HCT116 (cell line): ENCODE measurements around the gene TSPAN15. TPM values are rescaled to one million over a fixed set of nuclear protein-coding genes. Genes with fewer than 3 reads are reported as not detected.

Experiments
- ATAC-seq: fragments of 200-7000 bp; cut with Tn5 transposase; 2 replicates; pipeline ENCODE4 v1.9.1; 2020; ENCODE audit warnings: mild to moderate bottlenecking, moderate library complexity
- BruUV-seq: library from RNA; stranded (reverse); fragments of 400-500 nt; replicated peaks from 2 replicates; lab custom pipeline; 2021; lab: Mats Ljungman, UMichigan
- CTCF ChIA-PET: fragments of 300-600 bp; sonication (Branson Sonifier 250); formaldehyde crosslinking; loops from one replicate; lab custom pipeline; 2021; ENCODE audit warnings: antibody characterized with exemption; lab: Charles Lee
- POLR2A ChIA-PET: fragments of 300-600, 350-600 bp; sonication (Branson Sonifier 250); formaldehyde crosslinking; loops from one replicate; lab custom pipeline; 2021; ENCODE audit warnings: antibody characterized with exemption; lab: Charles Lee
- RAD21 ChIA-PET, 2 experiments: fragments of 300-600 bp; sonication (Branson Sonifier 250); formaldehyde crosslinking; loops; one replicate each; lab custom pipeline; 2023; ENCODE audit warnings: low total read pairs in 2 of 2; ENCODE audit not compliant: uncharacterized antibody in 2 of 2, unreplicated experiment in 2 of 2, low non-redundant PET in 1 of 2; lab: Charles Lee
- DNase-seq: peaks from one replicate; pipeline ENCODE4 v3.0.0-alpha.2; 2010; ENCODE audit warnings: low read depth, low spot score
- H2AFZ ChIP-seq: fragments of 200-600 bp; shearing (Covaris generic), sonication (generic); 2 replicates; pipeline ENCODE4 v1.6.1; 2017; ENCODE audit warnings: low read depth, mixed run types, mixed read lengths, antibody characterized with exemption, low read length; ENCODE audit not compliant: poor library complexity, severe bottlenecking
- H3K27ac ChIP-seq: 2 replicates; pipeline ENCODE4 v1.5.1; 2012; ENCODE audit warnings: low read depth, low read length
- H3K27me3 ChIP-seq: fragments of 200-600 bp; sonication (generic); 2 replicates; pipeline ENCODE4 v1.6.1; 2016; ENCODE audit warnings: mixed run types, low read length, mixed read lengths; ENCODE audit not compliant: insufficient read depth
- H3K36me3 ChIP-seq, 2 experiments: fragments of 200-500 bp in 1 of 2; fragments of 200-600 bp in 1 of 2; sonication (Bioruptor generic) in 1 of 2; sonication (generic) in 1 of 2; 2 replicates each; pipeline versions ENCODE4 v1.5.1 to v1.6.1; 2014 to 2016; ENCODE audit warnings: low read length in 2 of 2, inconsistent platforms in 1 of 2, mixed read lengths in 1 of 2, mixed run types in 1 of 2; ENCODE audit not compliant: insufficient read depth in 2 of 2, control insufficient read depth in 1 of 2
- H3K4me1 ChIP-seq, 2 experiments: fragments of 200-600 bp in 1 of 2; sonication (generic) in 1 of 2; 2 replicates each; pipeline versions ENCODE4 v1.5.1 to v1.6.1; 2012 to 2017; ENCODE audit warnings: low read length in 2 of 2, inconsistent platforms in 1 of 2, mild to moderate bottlenecking in 1 of 2, mixed read lengths in 1 of 2, mixed run types in 1 of 2, moderate library complexity in 1 of 2; ENCODE audit not compliant: insufficient read depth in 2 of 2, control insufficient read depth in 1 of 2
- H3K4me2 ChIP-seq: fragments of 200-600 bp; sonication (generic); 2 replicates; pipeline ENCODE4 v1.6.1; 2017; ENCODE audit warnings: mixed run types, low read length, mixed read lengths
- H3K4me3 ChIP-seq, 2 experiments: fragments of 200-600 bp in 1 of 2; sonication (generic) in 1 of 2; replicated peaks in 1 of 2; 2 replicates each; pipeline ENCODE4 v1.5.1; 2011 to 2016; ENCODE audit warnings: low read length in 2 of 2, control low read depth in 1 of 2, low read depth in 1 of 2, mild to moderate bottlenecking in 1 of 2, mixed read lengths in 1 of 2, mixed run types in 1 of 2
- H3K79me2 ChIP-seq: fragments of 200-600 bp; sonication (generic); 2 replicates; pipeline ENCODE4 v1.6.1; 2017; ENCODE audit warnings: mild to moderate bottlenecking, mixed run types, low read length, moderate library complexity, mixed read lengths; ENCODE audit not compliant: insufficient read depth
- H3K9ac ChIP-seq: fragments of 200-600 bp; sonication (generic); 2 replicates; pipeline ENCODE4 v1.6.1; 2016; ENCODE audit warnings: low read length, mixed read lengths
- H3K9me2 ChIP-seq: fragments of 200-600 bp; sonication (generic), shearing (Covaris generic); 2 replicates; pipeline ENCODE4 v1.6.1; 2017; ENCODE audit warnings: mixed run types, mild to moderate bottlenecking, moderate library complexity; ENCODE audit not compliant: insufficient read depth
- H3K9me3 ChIP-seq, 2 experiments: fragments of 200-500 bp in 1 of 2; fragments of 200-600 bp in 1 of 2; sonication (Bioruptor generic) in 1 of 2; sonication (generic) in 1 of 2; 2 replicates each; pipeline ENCODE4 v1.6.1; 2014 to 2017; ENCODE audit warnings: low read length in 2 of 2, mixed read lengths in 2 of 2, inconsistent platforms in 1 of 2, low read depth in 1 of 2, mild to moderate bottlenecking in 1 of 2, mixed run types in 1 of 2, moderate library complexity in 1 of 2; ENCODE audit not compliant: control insufficient read depth in 1 of 2, insufficient read depth in 1 of 2
- H4K20me1 ChIP-seq: fragments of 200-600 bp; sonication (generic), shearing (Covaris generic); 2 replicates; pipeline ENCODE4 v1.6.1; 2017; ENCODE audit warnings: mixed run types, mild to moderate bottlenecking, moderate library complexity; ENCODE audit not compliant: insufficient read depth
- EGR1 ChIP-seq: IDR thresholded peaks from 2 replicates; pipeline ENCODE4 v1.6.1; 2012; ENCODE audit warnings: low read depth
- ELF1 ChIP-seq: IDR thresholded peaks from 2 replicates; pipeline ENCODE4 v1.6.1; 2012; ENCODE audit warnings: low read depth, borderline replicate concordance
- EZH2 ChIP-seq: fragments of 200-600 bp; sonication (generic); IDR thresholded peaks from 2 replicates; pipeline ENCODE4 v1.6.1; 2017; ENCODE audit warnings: antibody characterized with exemption, mixed run types
- EZH2phosphoT487 ChIP-seq: fragments of 200-600 bp; IDR thresholded peaks from 2 replicates; pipeline ENCODE4 v1.6.1; 2018; ENCODE audit warnings: antibody characterized with exemption, borderline replicate concordance
- FOSL1 ChIP-seq: IDR thresholded peaks from 2 replicates; pipeline ENCODE4 v1.6.1; 2012; ENCODE audit warnings: low read depth
- POLR2A ChIP-seq: IDR thresholded peaks from 2 replicates; pipeline ENCODE4 v1.7.0; 2011; ENCODE audit warnings: borderline replicate concordance; ENCODE audit not compliant: insufficient read depth, insufficient read length; ENCODE audit errors: extremely low read depth
- POLR2AphosphoS5 ChIP-seq: IDR thresholded peaks from 2 replicates; pipeline ENCODE4 v1.6.1; 2011; ENCODE audit warnings: mild to moderate bottlenecking, low read depth, low read length, moderate library complexity
- YY1 ChIP-seq: IDR thresholded peaks from 2 replicates; pipeline ENCODE4 v1.6.1; 2011; ENCODE audit warnings: low read length, low read depth, moderate library complexity, mild to moderate bottlenecking; ENCODE audit not compliant: insufficient replicate concordance; ENCODE audit errors: extremely low read depth
- ZNF274 ChIP-seq: fragments of 200-500 bp; sonication (Bioruptor generic); IDR thresholded peaks from 2 replicates; pipeline ENCODE4 v1.6.1; 2014; ENCODE audit warnings: mild to moderate bottlenecking, low read depth, low read length, inconsistent platforms
- intact Hi-C: fragments of 100-400 bp; cut with micrococcal nuclease; formaldehyde crosslinking; loops from 2 replicates; pipeline ENCODE4 v1.10.0; 2022
- total RNA-seq: library from RNA; stranded (reverse); gene quantifications from one replicate; pipeline ENCODE4 v1.2.1, GENCODE V29; 2021; ENCODE audit not compliant: unreplicated experiment
- TF ChIP-seq, protein P1 (sequence below), 3 experiments: fragments of 200-600 bp in 1 of 3; sonication (generic) in 1 of 3; IDR thresholded peaks in 2 of 3; conservative IDR thresholded peaks in 1 of 3; 2 replicates each; pipeline ENCODE4 v1.5.1; 2012 to 2017; ENCODE audit warnings: low read depth in 2 of 3, low read length in 2 of 3, antibody characterized with exemption in 1 of 3, borderline replicate concordance in 1 of 3, control low read depth in 1 of 3, mild to moderate bottlenecking in 1 of 3, mixed read lengths in 1 of 3, mixed run types in 1 of 3, moderate library complexity in 1 of 3; ENCODE audit not compliant: insufficient read depth in 1 of 3

Gene TSPAN15
- total RNA-seq, 1 experiment from 2014 or later = 16.0 TPM

DNA sequence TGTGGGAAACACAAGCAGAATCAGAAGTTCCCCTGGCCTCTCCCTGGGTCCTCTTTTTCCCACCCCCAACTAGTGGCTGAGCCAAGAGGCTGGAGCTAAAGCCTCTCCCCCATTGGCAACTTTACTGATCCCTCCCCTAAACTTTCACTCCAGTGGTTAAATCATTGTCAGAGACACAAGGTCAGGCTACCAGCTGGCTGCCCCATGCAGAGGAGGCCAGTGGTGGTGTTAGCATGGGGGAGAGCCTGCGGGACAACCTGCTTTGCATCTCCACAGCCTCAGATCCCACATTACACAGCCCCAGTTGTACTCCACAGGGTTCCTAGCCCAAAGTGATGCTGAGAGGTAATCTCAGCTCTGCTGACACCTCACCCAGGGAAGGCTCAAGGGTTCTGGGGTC, 101.0 kb downstream of the TSPAN15 start:
- no peaks in the 10 kb centered on the region for H3K4me1 ChIP-seq
- DNase-seq (no peak), ATAC-seq (no peak)
- ChIA-PET CTCF (no interaction called here), POLR2A (no interaction called here), RAD21 (no interaction called here)
- no peaks in the 10 kb centered on the region for H3K79me2 ChIP-seq
- H3K9ac ChIP-seq = no peak overlapping the region
- no TSS peak for BruUV-seq
- H3K4me3 ChIP-seq = no peak overlapping the region
- H3K4me2 ChIP-seq = no peak overlapping the region
- intact Hi-C loops = no loop called here
- H3K27me3 ChIP-seq = no peaks in the 10 kb centered on the region
- no peak overlapping the region for H3K27ac ChIP-seq
- no peaks in the 10 kb centered on the region for H3K36me3 ChIP-seq
- no peaks in the 10 kb centered on the region for H4K20me1 ChIP-seq
- H3K9me3 ChIP-seq = peaks cover 9 to 14% of the 10 kb centered on the region in 2 experiments; a peak in 2 of 4 replicates
- no peak overlapping the region for H2AFZ ChIP-seq
- no peaks in the 10 kb centered on the region for H3K9me2 ChIP-seq
- TF ChIP-seq POLR2A = no peak
- no peak for TF ChIP-seq EGR1
- TF ChIP-seq ZNF274 = no peak
- no peak for TF ChIP-seq POLR2AphosphoS5
- TF ChIP-seq, protein P1, sequence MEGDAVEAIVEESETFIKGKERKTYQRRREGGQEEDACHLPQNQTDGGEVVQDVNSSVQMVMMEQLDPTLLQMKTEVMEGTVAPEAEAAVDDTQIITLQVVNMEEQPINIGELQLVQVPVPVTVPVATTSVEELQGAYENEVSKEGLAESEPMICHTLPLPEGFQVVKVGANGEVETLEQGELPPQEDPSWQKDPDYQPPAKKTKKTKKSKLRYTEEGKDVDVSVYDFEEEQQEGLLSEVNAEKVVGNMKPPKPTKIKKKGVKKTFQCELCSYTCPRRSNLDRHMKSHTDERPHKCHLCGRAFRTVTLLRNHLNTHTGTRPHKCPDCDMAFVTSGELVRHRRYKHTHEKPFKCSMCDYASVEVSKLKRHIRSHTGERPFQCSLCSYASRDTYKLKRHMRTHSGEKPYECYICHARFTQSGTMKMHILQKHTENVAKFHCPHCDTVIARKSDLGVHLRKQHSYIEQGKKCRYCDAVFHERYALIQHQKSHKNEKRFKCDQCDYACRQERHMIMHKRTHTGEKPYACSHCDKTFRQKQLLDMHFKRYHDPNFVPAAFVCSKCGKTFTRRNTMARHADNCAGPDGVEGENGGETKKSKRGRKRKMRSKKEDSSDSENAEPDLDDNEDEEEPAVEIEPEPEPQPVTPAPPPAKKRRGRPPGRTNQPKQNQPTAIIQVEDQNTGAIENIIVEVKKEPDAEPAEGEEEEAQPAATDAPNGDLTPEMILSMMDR (IDR thresholded peaks at IDR 0.05 in 2 of 3, conservative IDR thresholded peaks at IDR 0.05 in 1 of 3; ENCODE audit: borderline replicate concordance in 1 of 3, insufficient read depth in 1 of 3, low read depth in 2 of 3, low read length in 2 of 3) = no peak
- no peak for TF ChIP-seq ELF1
- no peak for TF ChIP-seq FOSL1
- TF ChIP-seq EZH2phosphoT487 = no peak
- TF ChIP-seq YY1 = no peak
- TF ChIP-seq EZH2 = no peak
